IMR-90 (cell line): ENCODE data around the gene GPR82. TPM values are rescaled to one million over a fixed set of nuclear protein-coding genes. Genes with fewer than 3 reads are reported as not detected.

Experiments used
- ATAC-seq: fragments of 200-7000 bp; cut with Tn5 transposase; 2 replicates; pipeline ENCODE4 v1.9.1; 2020; ENCODE audit warnings: low read depth, mild to moderate bottlenecking, moderate library complexity
- BruUV-seq: library from RNA; stranded (reverse); fragments of 400-500 nt; replicated peaks from 2 replicates; lab custom pipeline; 2021; lab: Mats Ljungman, UMichigan
- CTCF ChIA-PET: fragments of 300-600 bp; formaldehyde crosslinking; extraction: SDS; loops from one replicate; lab custom pipeline; 2021; ENCODE audit warnings: antibody characterized with exemption; lab: Yijun Ruan, JAX
- POLR2A ChIA-PET: fragments of 300-600 bp; sonication (Branson Sonifier 250); formaldehyde crosslinking; loops from one replicate; lab custom pipeline; 2022; ENCODE audit warnings: antibody characterized with exemption; ENCODE audit not compliant: unreplicated experiment; lab: Charles Lee
- DNase-seq: peaks from one replicate; pipeline ENCODE4 v3.0.0; 2013
- H2AFZ ChIP-seq: replicated peaks from 2 replicates; pipeline ENCODE3; 2013; ENCODE audit warnings: low read length, mild to moderate bottlenecking; ENCODE audit not compliant: poor library complexity
- H2AK5ac ChIP-seq: 2 replicates; pipeline ENCODE4 v1.6.1; 2013; ENCODE audit warnings: low read depth, low read length, inconsistent platforms
- H2AK9ac ChIP-seq: replicated peaks from 2 replicates; pipeline ENCODE3; 2013; ENCODE audit warnings: mild to moderate bottlenecking, low read depth, low read length, moderate library complexity; ENCODE audit not compliant: poor library complexity
- H2BK120ac ChIP-seq: 2 replicates; pipeline ENCODE4 v1.6.1; 2013; ENCODE audit warnings: low read depth, low read length, inconsistent platforms
- H2BK15ac ChIP-seq: 3 replicates; pipeline ENCODE4 v1.6.1; 2013; ENCODE audit warnings: low read depth, low read length, inconsistent platforms
- H2BK20ac ChIP-seq: 2 replicates; pipeline ENCODE4 v1.6.1; 2013; ENCODE audit warnings: low read depth, mild to moderate bottlenecking, inconsistent platforms, low read length, moderate library complexity
- H2BK5ac ChIP-seq: 2 replicates; pipeline ENCODE4 v1.6.1; 2013; ENCODE audit warnings: mild to moderate bottlenecking, low read depth, low read length, inconsistent platforms; ENCODE audit not compliant: poor library complexity, severe bottlenecking
- H3K14ac ChIP-seq: replicated peaks from 2 replicates; pipeline ENCODE4 v1.6.1; 2013; ENCODE audit warnings: low read depth, low read length, inconsistent platforms
- H3K18ac ChIP-seq: 2 replicates; pipeline ENCODE4 v1.6.1; 2013; ENCODE audit warnings: low read depth, low read length, control low read depth
- H3K23ac ChIP-seq: 2 replicates; pipeline ENCODE4 v1.6.1; 2013; ENCODE audit warnings: low read depth, low read length, inconsistent platforms
- H3K27ac ChIP-seq: 2 replicates; pipeline ENCODE4 v1.5.1; 2013; ENCODE audit warnings: mild to moderate bottlenecking, control low read depth, low read length; ENCODE audit not compliant: insufficient read depth
- H3K27me3 ChIP-seq: 2 replicates; pipeline ENCODE4 v1.6.1; 2013; ENCODE audit warnings: low read length; ENCODE audit not compliant: control insufficient read depth, insufficient read depth
- H3K36me3 ChIP-seq: 2 replicates; pipeline ENCODE4 v1.6.1; 2013; ENCODE audit warnings: low read length, mixed read lengths; ENCODE audit not compliant: control insufficient read depth, insufficient read depth
- H3K4ac ChIP-seq: 2 replicates; pipeline ENCODE4 v1.6.1; 2013; ENCODE audit warnings: low read depth, low read length, inconsistent platforms
- H3K4me1 ChIP-seq: 2 replicates; pipeline ENCODE4 v1.6.1; 2013; ENCODE audit warnings: low read length, mixed read lengths; ENCODE audit not compliant: control insufficient read depth, insufficient read depth
- H3K4me2 ChIP-seq: 2 replicates; pipeline ENCODE4 v1.6.1; 2013; ENCODE audit warnings: low read depth, mild to moderate bottlenecking, control low read depth, low read length, moderate library complexity
- H3K4me3 ChIP-seq: 2 replicates; pipeline ENCODE4 v1.5.1; 2013; ENCODE audit warnings: low read depth, mild to moderate bottlenecking, control low read depth, low read length, moderate library complexity; ENCODE audit not compliant: insufficient read depth
- H3K56ac ChIP-seq: 2 replicates; pipeline ENCODE4 v1.6.1; 2013; ENCODE audit warnings: low read length, inconsistent platforms; ENCODE audit not compliant: insufficient read depth; ENCODE audit errors: extremely low read depth
- H3K79me1 ChIP-seq, 2 experiments: 2 replicates each; pipeline ENCODE4 v1.6.1; 2013; ENCODE audit warnings: low read length in 2 of 2, inconsistent platforms in 1 of 2, low read depth in 1 of 2
- H3K9ac ChIP-seq: 2 replicates; pipeline ENCODE4 v1.6.1; 2013; ENCODE audit warnings: low read depth, low read length, control low read depth
- H3K9me1 ChIP-seq: 2 replicates; pipeline ENCODE4 v1.6.1; 2013; ENCODE audit warnings: low read length, inconsistent platforms; ENCODE audit not compliant: insufficient read depth
- H3K9me3 ChIP-seq: 2 replicates; pipeline ENCODE4 v1.6.1; 2013; ENCODE audit warnings: low read length; ENCODE audit not compliant: control insufficient read depth, insufficient read depth
- H4K20me1 ChIP-seq: 2 replicates; pipeline ENCODE4 v1.6.1; 2013; ENCODE audit warnings: low read length, inconsistent platforms; ENCODE audit not compliant: insufficient read depth
- H4K5ac ChIP-seq: 2 replicates; pipeline ENCODE4 v1.6.1; 2013; ENCODE audit warnings: mild to moderate bottlenecking, low read depth, low read length, control low read depth
- H4K8ac ChIP-seq, 2 experiments: 2 replicates each; pipeline ENCODE4 v1.6.1; 2013; ENCODE audit warnings: low read depth in 2 of 2, low read length in 2 of 2, control low read depth in 1 of 2, inconsistent platforms in 1 of 2
- H4K91ac ChIP-seq: 2 replicates; pipeline ENCODE4 v1.6.1; 2013; ENCODE audit warnings: low read depth, low read length, inconsistent platforms; ENCODE audit not compliant: insufficient read depth
- BHLHE40 ChIP-seq: fragments of 150-350 bp; IDR thresholded peaks from 2 replicates; pipeline ENCODE4 v1.6.1; 2016; ENCODE audit warnings: mild to moderate bottlenecking, low read depth, low read length
- CEBPB ChIP-seq: IDR thresholded peaks from 2 replicates; pipeline ENCODE4 v1.6.1; 2012; ENCODE audit warnings: low read depth, low read length, improper control_type of control experiment
- CHD1 ChIP-seq: IDR thresholded peaks from 2 replicates; pipeline ENCODE4 v1.6.1; 2012; ENCODE audit warnings: low read depth, low read length, improper control_type of control experiment
- CTCF ChIP-seq: conservative IDR thresholded peaks from 2 replicates; pipeline ENCODE4 v1.5.1; 2012; ENCODE audit warnings: mild to moderate bottlenecking, low read depth, low read length, improper control_type of control experiment
- ELK1 ChIP-seq: fragments of 150-350 bp; IDR thresholded peaks from 2 replicates; pipeline ENCODE4 v1.6.1; 2016; ENCODE audit warnings: low read depth, mild to moderate bottlenecking, low read length, moderate library complexity, borderline replicate concordance
- FOS ChIP-seq: fragments of 150-350 bp; IDR thresholded peaks from 2 replicates; pipeline ENCODE4 v1.6.1; 2016; ENCODE audit warnings: low read depth, low read length
- MAFK ChIP-seq: IDR thresholded peaks from 2 replicates; pipeline ENCODE4 v1.6.1; 2012; ENCODE audit warnings: low read depth, low read length, improper control_type of control experiment
- MAZ ChIP-seq: IDR thresholded peaks from 2 replicates; pipeline ENCODE4 v1.6.1; 2012; ENCODE audit warnings: low read depth, mild to moderate bottlenecking, low read length, improper control_type of control experiment, moderate library complexity, borderline replicate concordance
- MXI1 ChIP-seq: IDR thresholded peaks from 2 replicates; pipeline ENCODE4 v1.6.1; 2012; ENCODE audit warnings: low read depth, mild to moderate bottlenecking, low read length, moderate library complexity, borderline replicate concordance
- NFE2L2 ChIP-seq: fragments of 150-350 bp; IDR thresholded peaks from 2 replicates; pipeline ENCODE4 v1.6.1; 2016; ENCODE audit warnings: low read depth, mild to moderate bottlenecking, low read length
- POLR2A ChIP-seq: IDR thresholded peaks from 2 replicates; pipeline ENCODE4 v1.6.1; 2012; ENCODE audit warnings: mild to moderate bottlenecking, low read depth, low read length
- RAD21 ChIP-seq: IDR thresholded peaks from 2 replicates; pipeline ENCODE4 v1.6.1; 2012; ENCODE audit warnings: low read length, improper control_type of control experiment
- RCOR1 ChIP-seq: IDR thresholded peaks from 2 replicates; pipeline ENCODE4 v1.6.1; 2012; ENCODE audit warnings: mild to moderate bottlenecking, low read length, improper control_type of control experiment; ENCODE audit not compliant: insufficient replicate concordance
- RFX5 ChIP-seq: IDR thresholded peaks from 2 replicates; pipeline ENCODE4 v1.8.0; 2012; ENCODE audit warnings: low read depth, mild to moderate bottlenecking, low read length, moderate library complexity
- SMC3 ChIP-seq: fragments of 150-350 bp; IDR thresholded peaks from 2 replicates; pipeline ENCODE4 v1.6.1; 2016; ENCODE audit warnings: low read depth, mild to moderate bottlenecking, antibody characterized with exemption, low read length, moderate library complexity
- WGBS, 2 experiments: methylation state at CpG; one replicate each; pipeline versions ENCODE4 v1.1.5 to v1.1.7; 2013; ENCODE audit warnings: missing lambda C conversion rate in 2 of 2; ENCODE audit not compliant: insufficient read length in 1 of 2; ENCODE audit errors: extremely low coverage in 2 of 2; 5-methylcytosine and 5-hydroxymethylcytosine counted together
- dilution Hi-C: fragments of 300-500 bp; cut with HindIII; formaldehyde crosslinking; loops from one replicate; pipeline ENCODE4 v1.14.3; 2018; ENCODE audit warnings: low sequenced_read_pairs; ENCODE audit not compliant: unreplicated experiment
- in situ Hi-C: fragments of 300-500 bp; cut with MboI; formaldehyde crosslinking; loops from 3 replicates; pipeline ENCODE4 v1.14.3; 2019; ENCODE audit warnings: low sequenced_read_pairs, inconsistent platforms, mixed read lengths
- intact Hi-C: fragments of 100-400 bp; cut with micrococcal nuclease; formaldehyde crosslinking; loops from 2 replicates; pipeline ENCODE4 v1.10.0; 2022
- polyA plus RNA-seq, 3 experiments: library from polyadenylated mRNA; depleted of rRNA; stranded (reverse); fragments of >200 nt; gene quantifications; 2 replicates each; pipeline ENCODE4 v1.2.3, GENCODE V29; 2012; ENCODE audit warnings: low replicate concordance in 1 of 3
- total RNA-seq: library from RNA; depleted of rRNA; stranded (reverse); fragments of >200 nt; gene quantifications from 2 replicates; pipeline ENCODE4 v1.2.3, GENCODE V29; 2012
- TF ChIP-seq, protein P1 (sequence below): fragments of 150-350 bp; IDR thresholded peaks from 2 replicates; pipeline ENCODE4 v1.6.1; 2017; ENCODE audit warnings: mild to moderate bottlenecking, antibody characterized with exemption, low read length, low read depth

The GPR82 gene
- total and polyA plus RNA-seq, 2 of the 4 experiments (the other 2 are of a cell fraction), result not detected

- ChIA-PET CTCF (no interaction called here), POLR2A (no interaction called here)
- TF ChIP-seq RCOR1, result no peak
- TF ChIP-seq MAFK, result no peak
- TF ChIP-seq CHD1, result no peak
- no peak for TF ChIP-seq POLR2A
- TF ChIP-seq, protein P1, sequence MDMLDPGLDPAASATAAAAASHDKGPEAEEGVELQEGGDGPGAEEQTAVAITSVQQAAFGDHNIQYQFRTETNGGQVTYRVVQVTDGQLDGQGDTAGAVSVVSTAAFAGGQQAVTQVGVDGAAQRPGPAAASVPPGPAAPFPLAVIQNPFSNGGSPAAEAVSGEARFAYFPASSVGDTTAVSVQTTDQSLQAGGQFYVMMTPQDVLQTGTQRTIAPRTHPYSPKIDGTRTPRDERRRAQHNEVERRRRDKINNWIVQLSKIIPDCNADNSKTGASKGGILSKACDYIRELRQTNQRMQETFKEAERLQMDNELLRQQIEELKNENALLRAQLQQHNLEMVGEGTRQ, result no peak
- TF ChIP-seq MAZ, result no peak
- no peak for TF ChIP-seq MXI1
- no peak for TF ChIP-seq CEBPB
- TF ChIP-seq SMC3, result no peak
- no peak for TF ChIP-seq FOS
- TF ChIP-seq RAD21, result no peak
- no peak for TF ChIP-seq RFX5
- TF ChIP-seq NFE2L2, result no peak
- no peak for TF ChIP-seq ELK1
- no peak for TF ChIP-seq BHLHE40
- TF ChIP-seq CTCF, result no peak
- dilution Hi-C loops (no loop called here), intact Hi-C loops (no loop called here), in situ Hi-C loops (no loop called here)
- Histone ChIP-seq H3K18ac (no peak overlapping the region), H2AFZ (no peak overlapping the region), H3K79me1 (no peaks in the 10 kb centered on the region), H2BK20ac (no peak overlapping the region), H4K20me1 (no peaks in the 10 kb centered on the region), H3K56ac (no peak overlapping the region), H3K14ac (no peak overlapping the region), H3K4me1 (no peaks in the 10 kb centered on the region), H3K4ac (no peak overlapping the region), H2BK5ac (no peak overlapping the region), H3K9me1 (no peaks in the 10 kb centered on the region), H3K4me3 (no peak overlapping the region), H4K8ac (no peak overlapping the region), H3K27me3 (peaks cover 2% of the 10 kb centered on the region; the same call in 1 of the 2 replicates), H3K36me3 (no peaks in the 10 kb centered on the region), H2BK15ac (no peak overlapping the region), H3K9ac (no peak overlapping the region), H3K23ac (no peak overlapping the region), H4K91ac (no peak overlapping the region), H4K5ac (no peak overlapping the region), H2AK5ac (no peak overlapping the region), H3K9me3 (no peaks in the 10 kb centered on the region), H3K4me2 (no peak overlapping the region), H2BK120ac (no peak overlapping the region), H3K27ac (no peak overlapping the region), H2AK9ac (no peak overlapping the region)
- no TSS peak for BruUV-seq
- 61% methylated on average over 2 of the region's 5 CpGs; no CpG with 5 or more reads in 1 of the 2 experiments for WGBS, 2 experiments
- ATAC-seq (no peak), DNase-seq (no peak)
Measured at GRCh38 chrX:41711021-41711667, 12.8 kb upstream of the GPR82 start.
